Embryonic facial prominence (tissue), 1 donor: Measurements from ENCODE around the gene NPY5R.

Experiments
- DNase-seq: peaks from one replicate; pipeline ENCODE4 v3.0.0-alpha.2; 2016; ENCODE audit errors: extremely low spot score

The NPY5R gene

DNA sequence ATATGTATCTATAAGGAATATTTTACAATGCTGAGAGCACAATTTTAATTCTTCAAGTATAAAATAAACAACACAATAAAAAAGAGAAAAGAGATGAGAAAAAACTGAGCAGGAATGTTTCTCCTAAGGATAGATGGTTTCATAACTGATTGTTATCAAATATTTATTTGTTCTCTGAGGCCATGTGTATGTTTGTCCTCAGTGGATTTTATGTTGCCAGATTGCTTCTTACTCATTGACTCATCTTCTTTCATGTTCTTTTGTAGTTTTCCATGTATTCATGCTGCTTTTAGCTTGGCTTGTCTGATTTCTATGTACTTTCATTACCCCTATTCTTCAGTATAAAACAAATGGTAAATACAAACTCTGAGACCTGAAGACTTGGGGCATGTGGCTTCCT, 41.2 kb downstream of the NPY5R start:
- no peak for DNase-seq

- DNase-seq = no peak
These were observed 41.8 kb downstream of the NPY5R start for GRCh38 chr4:163385466-163385865.

DNA sequence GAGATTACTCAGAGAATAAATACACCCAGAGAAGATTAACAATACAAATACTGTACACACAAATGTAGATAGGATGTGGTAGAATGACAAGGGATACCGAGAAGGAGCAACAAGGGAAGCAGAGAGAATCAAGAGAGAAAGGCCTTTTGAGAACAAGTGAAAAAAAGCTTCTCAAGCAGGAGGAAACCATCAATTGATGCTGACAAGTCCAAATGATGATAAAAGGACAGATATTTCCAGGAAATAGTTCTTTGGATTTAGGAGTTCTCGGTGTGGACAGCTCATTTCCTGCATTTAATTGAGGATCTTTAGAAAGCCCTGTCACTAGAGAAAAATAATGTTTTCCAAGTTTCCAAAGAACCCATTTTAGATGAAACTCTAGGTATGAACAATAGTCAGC, 48.1 kb downstream of the NPY5R start:
- no peak for DNase-seq

DNA sequence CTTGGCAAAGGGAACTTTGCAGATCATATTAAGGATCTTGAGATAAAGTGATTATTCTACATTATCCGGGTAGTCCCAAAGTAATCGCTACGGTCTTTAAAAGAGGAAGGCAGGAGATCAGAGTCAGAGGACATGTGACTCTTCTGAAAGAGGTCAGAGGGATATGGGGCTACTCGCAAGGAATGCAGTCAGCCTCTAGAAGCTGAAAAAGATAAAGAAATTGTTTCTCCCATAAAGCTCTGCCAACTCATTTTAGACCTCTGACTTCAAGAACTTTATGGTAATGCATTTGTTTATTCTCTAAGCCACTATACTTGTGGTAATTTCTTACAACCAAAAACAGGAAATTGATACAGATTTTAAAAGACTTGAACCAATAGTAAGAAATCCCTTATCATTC, 48.6 kb downstream of the NPY5R start:
- DNase-seq = no peak

DNA sequence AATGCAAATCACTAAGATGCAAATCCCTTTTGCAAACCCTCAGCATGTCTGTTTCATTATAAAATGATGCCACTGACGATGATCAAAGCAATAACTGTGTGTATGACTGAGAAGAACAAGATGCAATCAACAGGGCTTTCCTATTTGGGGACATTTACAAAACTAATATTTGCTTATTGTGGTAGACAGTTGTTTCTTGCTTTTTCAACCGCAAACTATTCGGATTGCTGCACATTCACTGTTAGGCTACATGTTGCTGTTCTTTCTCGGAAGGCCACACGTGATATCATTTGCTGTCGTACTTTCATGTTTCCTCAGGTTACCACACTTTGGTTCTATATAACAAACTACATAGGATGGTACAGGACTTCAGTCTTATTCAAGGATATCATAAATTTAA, 49.8 kb downstream of the NPY5R start:
- no peak for DNase-seq

- DNase-seq = no peak
These were observed 51.4 kb downstream of the NPY5R start for GRCh38 chr4:163395055-163395454.

- no peak for DNase-seq
These were observed 52.1 kb downstream of the NPY5R start for GRCh38 chr4:163395758-163396157.

GRCh38 chr4:163398238-163398637, 54.5 kb downstream of the NPY5R start:
- DNase-seq = no peak

- no peak for DNase-seq
These were observed 57.2 kb downstream of the NPY5R start for GRCh38 chr4:163400911-163401310.
